HEK293 (cell line): ENCODE results near the gene TRABD2A.

Experiments
- CTCF ChIA-PET: fragments of 350-600 bp; formaldehyde crosslinking; extraction: SDS; loops from one replicate; lab custom pipeline; 2021; ENCODE audit warnings: antibody characterized with exemption; lab: Yijun Ruan, JAX
- POLR2A ChIA-PET: fragments of 300-600 bp; formaldehyde crosslinking; extraction: SDS; loops from one replicate; lab custom pipeline; 2020; ENCODE audit warnings: antibody characterized with exemption, inconsistent platforms; lab: Yijun Ruan, JAX
- H3K27ac ChIP-seq: fragments of 200-500 bp; sonication (Bioruptor generic); 2 replicates; pipeline ENCODE4 v1.5.1; 2014; ENCODE audit warnings: low read depth, low read length, control low read depth, inconsistent platforms; ENCODE audit errors: extremely low read depth
- H3K36me3 ChIP-seq, 2 experiments: fragments of 200-500 bp in 1 of 2; sonication (Bioruptor generic) in 1 of 2; 1 replicate in 1 of 2; 2 replicates in 1 of 2; pipeline ENCODE4 v1.5.1; 2014 to 2017; ENCODE audit warnings: inconsistent platforms in 2 of 2, low read length in 2 of 2; ENCODE audit not compliant: control insufficient read depth in 2 of 2, insufficient read depth in 1 of 2
- H3K4me1 ChIP-seq: fragments of 200-500 bp; sonication (Bioruptor generic); 2 replicates; pipeline ENCODE4 v1.5.1; 2014; ENCODE audit warnings: mild to moderate bottlenecking, low read length, inconsistent platforms; ENCODE audit not compliant: control insufficient read depth, insufficient read depth
- H3K4me3 ChIP-seq: 2 replicates; pipeline ENCODE4 v1.5.1; 2011; ENCODE audit warnings: low read depth, mild to moderate bottlenecking, control low read depth, low read length, moderate library complexity
- H3K9me3 ChIP-seq: fragments of 200-500 bp; sonication (Bioruptor generic); 2 replicates; pipeline ENCODE4 v1.5.1; 2014; ENCODE audit warnings: low read depth, low read length, inconsistent platforms; ENCODE audit not compliant: control insufficient read depth, insufficient read depth
- ATF2 ChIP-seq: fragments of 450-650 bp; formaldehyde crosslinking; IDR thresholded peaks from 2 replicates; pipeline ENCODE4 v1.5.1; 2016; ENCODE audit warnings: missing biosample characterization, missing genetic modification characterization, low read depth
- SCRT2 ChIP-seq: fragments of 450-650 bp; formaldehyde crosslinking; IDR thresholded peaks from 2 replicates; pipeline ENCODE4 v1.5.1; 2016; ENCODE audit warnings: missing biosample characterization, missing genetic modification characterization
- ZBTB8A ChIP-seq: fragments of 450-650 bp; formaldehyde crosslinking; IDR thresholded peaks from 2 replicates; pipeline ENCODE4 v1.5.1; 2016; ENCODE audit warnings: missing biosample characterization, missing genetic modification characterization
- ZFP41 ChIP-seq: fragments of 450-650 bp; formaldehyde crosslinking; IDR thresholded peaks from 2 replicates; pipeline ENCODE4 v1.5.1; 2016; ENCODE audit warnings: missing biosample characterization, missing genetic modification characterization, borderline replicate concordance
- ZNF138 ChIP-seq: fragments of 450-650 bp; formaldehyde crosslinking; IDR thresholded peaks from 2 replicates; pipeline ENCODE4 v1.5.1; 2016; ENCODE audit warnings: missing biosample characterization, missing genetic modification characterization, borderline replicate concordance
- ZNF157 ChIP-seq: fragments of 450-650 bp; formaldehyde crosslinking; IDR thresholded peaks from 2 replicates; pipeline ENCODE4 v1.5.1; 2016; ENCODE audit warnings: missing biosample characterization, missing genetic modification characterization
- ZNF184 ChIP-seq: fragments of 450-650 bp; IDR thresholded peaks from 2 replicates; pipeline ENCODE4 v1.5.1; 2018; ENCODE audit warnings: missing biosample characterization, mild to moderate bottlenecking, missing genetic modification characterization
- ZNF248 ChIP-seq: fragments of 450-650 bp; formaldehyde crosslinking; IDR thresholded peaks from 2 replicates; pipeline ENCODE4 v1.5.1; 2017; ENCODE audit warnings: missing biosample characterization, missing genetic modification characterization
- ZNF311 ChIP-seq: fragments of 450-650 bp; formaldehyde crosslinking; IDR thresholded peaks from 2 replicates; pipeline ENCODE4 v1.5.1; 2017; ENCODE audit warnings: missing biosample characterization, missing genetic modification characterization, borderline replicate concordance
- ZNF324 ChIP-seq: fragments of 450-650 bp; formaldehyde crosslinking; IDR thresholded peaks from 2 replicates; pipeline ENCODE4 v1.5.1; 2016; ENCODE audit warnings: missing biosample characterization, missing genetic modification characterization
- ZNF362 ChIP-seq: fragments of 450-650 bp; formaldehyde crosslinking; IDR thresholded peaks from 2 replicates; pipeline ENCODE4 v1.5.1; 2016; ENCODE audit warnings: missing biosample characterization, missing genetic modification characterization
- ZNF518A ChIP-seq: fragments of 450-650 bp; formaldehyde crosslinking; conservative IDR thresholded peaks from 2 replicates; pipeline ENCODE4 v1.5.1; 2016; ENCODE audit warnings: low read depth, missing biosample characterization, missing genetic modification characterization
- ZNF529 ChIP-seq: fragments of 450-650 bp; formaldehyde crosslinking; IDR thresholded peaks from 2 replicates; pipeline ENCODE4 v1.5.1; 2017; ENCODE audit warnings: missing genetic modification characterization, missing biosample characterization; ENCODE audit not compliant: insufficient replicate concordance
- ZNF560 ChIP-seq: fragments of 450-650 bp; formaldehyde crosslinking; IDR thresholded peaks from 2 replicates; pipeline ENCODE4 v1.5.1; 2017; ENCODE audit warnings: missing biosample characterization, missing genetic modification characterization, borderline replicate concordance
- ZNF596 ChIP-seq: fragments of 450-650 bp; IDR thresholded peaks from 2 replicates; pipeline ENCODE4 v1.5.0; 2018; ENCODE audit warnings: missing biosample characterization, mild to moderate bottlenecking, missing genetic modification characterization, moderate library complexity
- ZNF623 ChIP-seq: fragments of 450-650 bp; formaldehyde crosslinking; IDR thresholded peaks from 2 replicates; pipeline ENCODE4 v1.5.1; 2016; ENCODE audit warnings: missing biosample characterization, missing genetic modification characterization
- ZNF777 ChIP-seq: fragments of 450-650 bp; formaldehyde crosslinking; IDR thresholded peaks from 2 replicates; pipeline ENCODE4 v1.5.1; 2017; ENCODE audit warnings: missing biosample characterization, missing genetic modification characterization, borderline replicate concordance
- ZNF830 ChIP-seq: fragments of 450-650 bp; IDR thresholded peaks from 2 replicates; pipeline ENCODE4 v1.5.0; 2018; ENCODE audit warnings: missing biosample characterization, missing genetic modification characterization, low read depth, mild to moderate bottlenecking, moderate library complexity
- TF ChIP-seq, protein P1 (sequence below): fragments of 450-650 bp; formaldehyde crosslinking; IDR thresholded peaks from 2 replicates; pipeline ENCODE4 v1.5.1; 2016; ENCODE audit warnings: missing biosample characterization, missing genetic modification characterization, borderline replicate concordance

The TRABD2A gene

DNA sequence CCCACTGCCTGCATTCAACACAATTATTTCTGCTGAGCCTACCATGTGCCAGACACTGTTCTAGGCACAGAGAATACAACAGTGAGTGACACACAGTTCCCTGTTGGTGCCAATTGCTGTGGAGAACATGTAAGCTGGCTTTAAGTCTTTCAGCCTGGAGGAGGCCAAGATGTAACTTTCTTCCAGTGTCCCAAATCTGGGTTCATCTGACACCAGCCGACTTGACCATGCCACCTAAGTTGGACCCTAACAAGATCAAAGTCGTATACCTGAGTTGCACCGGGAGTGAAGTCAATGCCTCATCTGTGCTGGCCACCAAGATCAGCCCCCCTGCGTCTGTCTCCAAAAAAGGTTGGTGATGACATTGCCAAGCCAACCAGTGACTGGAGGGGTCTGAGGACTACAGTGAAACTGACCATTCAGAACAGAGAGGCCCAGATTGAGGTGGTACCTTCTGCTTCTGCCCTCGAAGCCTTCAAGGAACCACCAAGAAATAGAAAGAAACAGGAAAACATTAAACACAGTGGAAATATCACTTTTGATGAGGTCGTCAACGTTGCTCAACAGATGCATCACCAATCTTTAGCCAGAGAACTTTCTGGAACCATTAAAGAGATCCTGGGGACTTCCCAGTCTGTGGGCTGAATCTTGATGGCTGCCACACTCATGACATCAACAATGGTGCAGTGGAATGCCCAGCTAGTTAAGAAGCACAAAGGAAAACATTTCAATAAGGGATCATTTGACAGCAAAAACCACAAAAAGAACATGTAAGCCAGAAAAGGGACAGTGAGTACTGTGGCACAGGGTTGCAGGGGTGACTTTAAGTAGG, 6.3 kb downstream of the TRABD2A start:
- POLR2A ChIA-PET, result no interaction called here
- no peaks in the 10 kb centered on the region for H3K4me1 ChIP-seq
- H3K4me3 ChIP-seq, result no peak overlapping the region
- no peaks in the 10 kb centered on the region for H3K9me3 ChIP-seq
- H3K36me3 ChIP-seq, result no peaks in the 10 kb centered on the region
- H3K27ac ChIP-seq, result no peak overlapping the region
- no peak for TF ChIP-seq ZNF248 (tag by site-specific recombination)
- TF ChIP-seq ZNF138 (tag by site-specific recombination), result no peak
- TF ChIP-seq ZNF518A (tag by site-specific recombination), result no peak
- TF ChIP-seq, protein P1, sequence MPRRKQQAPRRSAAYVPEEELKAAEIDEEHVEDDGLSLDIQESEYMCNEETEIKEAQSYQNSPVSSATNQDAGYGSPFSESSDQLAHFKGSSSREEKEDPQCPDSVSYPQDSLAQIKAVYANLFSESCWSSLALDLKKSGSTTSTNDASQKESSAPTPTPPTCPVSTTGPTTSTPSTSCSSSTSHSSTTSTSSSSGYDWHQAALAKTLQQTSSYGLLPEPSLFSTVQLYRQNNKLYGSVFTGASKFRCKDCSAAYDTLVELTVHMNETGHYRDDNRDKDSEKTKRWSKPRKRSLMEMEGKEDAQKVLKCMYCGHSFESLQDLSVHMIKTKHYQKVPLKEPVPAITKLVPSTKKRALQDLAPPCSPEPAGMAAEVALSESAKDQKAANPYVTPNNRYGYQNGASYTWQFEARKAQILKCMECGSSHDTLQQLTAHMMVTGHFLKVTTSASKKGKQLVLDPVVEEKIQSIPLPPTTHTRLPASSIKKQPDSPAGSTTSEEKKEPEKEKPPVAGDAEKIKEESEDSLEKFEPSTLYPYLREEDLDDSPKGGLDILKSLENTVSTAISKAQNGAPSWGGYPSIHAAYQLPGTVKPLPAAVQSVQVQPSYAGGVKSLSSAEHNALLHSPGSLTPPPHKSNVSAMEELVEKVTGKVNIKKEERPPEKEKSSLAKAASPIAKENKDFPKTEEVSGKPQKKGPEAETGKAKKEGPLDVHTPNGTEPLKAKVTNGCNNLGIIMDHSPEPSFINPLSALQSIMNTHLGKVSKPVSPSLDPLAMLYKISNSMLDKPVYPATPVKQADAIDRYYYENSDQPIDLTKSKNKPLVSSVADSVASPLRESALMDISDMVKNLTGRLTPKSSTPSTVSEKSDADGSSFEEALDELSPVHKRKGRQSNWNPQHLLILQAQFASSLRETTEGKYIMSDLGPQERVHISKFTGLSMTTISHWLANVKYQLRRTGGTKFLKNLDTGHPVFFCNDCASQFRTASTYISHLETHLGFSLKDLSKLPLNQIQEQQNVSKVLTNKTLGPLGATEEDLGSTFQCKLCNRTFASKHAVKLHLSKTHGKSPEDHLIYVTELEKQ (tag by site-specific recombination), result no peak
- no peak for TF ChIP-seq ZNF623 (tag by site-specific recombination)
- no peak for TF ChIP-seq ZNF560 (tag by site-specific recombination)
- TF ChIP-seq ZNF324 (tag by site-specific recombination), result no peak
- no peak for TF ChIP-seq ATF2
- TF ChIP-seq ZNF596 (tag by site-specific recombination), result no peak
- no peak for TF ChIP-seq ZNF830 (tag by site-specific recombination)
- TF ChIP-seq ZNF311 (tag by site-specific recombination), result no peak
- TF ChIP-seq ZFP41 (tag by site-specific recombination), result no peak
- CTCF ChIA-PET, result interaction anchor here (0.6 to 2.8 kb wide), 4 partner anchors 7 to 377 kb away, joined by 3 to 8 read pairs (median 3); no protein-coding TSS in a partner anchor

DNA sequence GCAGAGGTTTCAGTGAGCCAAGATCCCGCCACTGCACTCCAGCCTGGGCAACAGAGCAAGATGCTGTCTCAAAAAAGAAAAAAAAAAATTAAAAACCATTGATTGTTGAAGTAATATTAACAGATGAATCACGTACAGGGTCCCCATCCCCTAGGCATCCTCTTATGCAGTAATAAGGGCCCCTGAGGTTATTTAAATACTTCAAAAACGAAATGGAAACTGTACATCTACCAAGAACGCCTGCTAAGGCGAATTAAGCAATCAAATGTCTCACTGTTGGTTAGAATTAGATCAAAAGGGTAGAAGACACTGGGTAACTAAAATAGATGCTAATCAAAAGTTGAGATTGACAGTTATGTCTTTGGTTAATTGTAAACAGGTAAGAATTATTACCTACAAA, 7.5 kb downstream of the TRABD2A start:
- POLR2A ChIA-PET, result no interaction called here
- Histone ChIP-seq H3K36me3 (no peaks in the 10 kb centered on the region), H3K9me3 (no peaks in the 10 kb centered on the region), H3K4me1 (no peaks in the 10 kb centered on the region), H3K4me3 (no peak overlapping the region), H3K27ac (no peak overlapping the region)
- CTCF ChIA-PET, result interaction anchor here (1.2 kb wide), 1 partner anchor 11 kb away, joined by 8 read pairs; no protein-coding TSS in a partner anchor
- TF ChIP-seq SCRT2, result no peak
- no peak for TF ChIP-seq ZNF529 (tag by site-specific recombination)
- no peak for TF ChIP-seq ZNF777 (tag by site-specific recombination)
- no peak for TF ChIP-seq ZBTB8A (tag by site-specific recombination)
- TF ChIP-seq ZNF362 (tag by site-specific recombination), result no peak
- no peak for TF ChIP-seq ZNF184
- TF ChIP-seq ZNF157, result no peak
